ENCODE data around the gene ZNF630.
"Not testable (repeated sequence)": the region's sequence is repeated elsewhere in the genome, so short reads cannot be mapped to it uniquely, and the experiment has no call there.

ZNF630 gene

GRCh38 chrX:48030641-48031173 lies 40.7 kb downstream of the ZNF630 start:
- in situ Hi-C loops (cut with MboI; ENCODE audit: low sequenced_read_pairs) = loop anchor here (25.0 kb wide), 1 partner anchor 493 kb away; no protein-coding TSS in a partner anchor

- in situ Hi-C loops (cut with MboI; ENCODE audit: low sequenced_read_pairs) = loop anchor here (25.0 kb wide), 1 partner anchor 493 kb away; no protein-coding TSS in a partner anchor
Observed at GRCh38 chrX:48030237-48030636, 41.2 kb downstream of the ZNF630 start.

- in situ Hi-C loops (cut with MboI; ENCODE audit: low sequenced_read_pairs) = loop anchor here (10.0 to 25.0 kb wide), 2 partner anchors 193 to 491 kb away; partner anchors contain the start of gene ZNF81
Observed at GRCh38 chrX:48028091-48028490, 43.3 kb downstream of the ZNF630 start.

DNA sequence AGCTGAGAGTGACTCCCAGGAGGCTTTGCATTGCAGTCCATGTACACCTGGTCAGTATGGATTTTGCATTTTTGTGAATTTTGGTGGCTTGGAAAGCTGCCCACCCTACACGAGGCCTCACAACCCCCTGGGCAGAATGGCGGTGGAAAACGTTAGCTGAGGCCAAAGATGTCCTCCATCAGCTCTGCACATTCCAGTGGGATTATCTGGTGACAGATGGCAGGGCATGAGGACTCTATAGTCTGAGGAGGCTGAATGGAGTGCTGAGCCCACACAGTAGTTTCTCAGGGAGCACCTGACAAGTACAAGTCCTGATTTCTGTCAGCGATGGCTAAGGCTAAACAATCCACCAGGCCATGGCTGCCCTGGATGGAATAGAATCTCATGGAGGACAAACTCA lies 43.9 kb downstream of the ZNF630 start:
- in situ Hi-C loops (cut with MboI; ENCODE audit: low sequenced_read_pairs) = loop anchor here (10.0 to 25.0 kb wide), 2 partner anchors 193 to 490 kb away; partner anchors contain the start of gene ZNF81

GRCh38 chrX:48025561-48025960 lies 45.9 kb downstream of the ZNF630 start:
- in situ Hi-C loops (cut with MboI; ENCODE audit: low sequenced_read_pairs) = loop anchor here (10.0 to 25.0 kb wide), 2 partner anchors 191 to 488 kb away; partner anchors contain the start of gene ZNF81

- in situ Hi-C loops (cut with MboI; ENCODE audit: low sequenced_read_pairs) = loop anchor here (10.0 kb wide), 1 partner anchor 188 kb away; the partner anchor contains the start of gene ZNF81
Observed at GRCh38 chrX:48022738-48023137, 48.7 kb downstream of the ZNF630 start.

- in situ Hi-C loops (cut with MboI; ENCODE audit: low sequenced_read_pairs) = loop anchor here (10.0 kb wide), 1 partner anchor 187 kb away; the partner anchor contains the start of gene ZNF81
Observed at GRCh38 chrX:48022100-48022499, 49.3 kb downstream of the ZNF630 start.

- in situ Hi-C loops (cut with MboI; ENCODE audit: low sequenced_read_pairs) = loop anchor here (10.0 kb wide), 1 partner anchor 186 kb away; the partner anchor contains the start of gene ZNF81
Observed at GRCh38 chrX:48021026-48021900, 50.2 kb downstream of the ZNF630 start.

- in situ Hi-C loops (cut with MboI; ENCODE audit: low sequenced_read_pairs) = loop anchor here (10.0 kb wide), 1 partner anchor 186 kb away; the partner anchor contains the start of gene ZNF81
Observed at GRCh38 chrX:48020472-48020871, 51.0 kb downstream of the ZNF630 start.

GRCh38 chrX:48019892-48020291 lies 51.5 kb downstream of the ZNF630 start:
- in situ Hi-C loops (cut with MboI; ENCODE audit: low sequenced_read_pairs) = loop anchor here (10.0 kb wide), 1 partner anchor 185 kb away; the partner anchor contains the start of gene ZNF81

DNA sequence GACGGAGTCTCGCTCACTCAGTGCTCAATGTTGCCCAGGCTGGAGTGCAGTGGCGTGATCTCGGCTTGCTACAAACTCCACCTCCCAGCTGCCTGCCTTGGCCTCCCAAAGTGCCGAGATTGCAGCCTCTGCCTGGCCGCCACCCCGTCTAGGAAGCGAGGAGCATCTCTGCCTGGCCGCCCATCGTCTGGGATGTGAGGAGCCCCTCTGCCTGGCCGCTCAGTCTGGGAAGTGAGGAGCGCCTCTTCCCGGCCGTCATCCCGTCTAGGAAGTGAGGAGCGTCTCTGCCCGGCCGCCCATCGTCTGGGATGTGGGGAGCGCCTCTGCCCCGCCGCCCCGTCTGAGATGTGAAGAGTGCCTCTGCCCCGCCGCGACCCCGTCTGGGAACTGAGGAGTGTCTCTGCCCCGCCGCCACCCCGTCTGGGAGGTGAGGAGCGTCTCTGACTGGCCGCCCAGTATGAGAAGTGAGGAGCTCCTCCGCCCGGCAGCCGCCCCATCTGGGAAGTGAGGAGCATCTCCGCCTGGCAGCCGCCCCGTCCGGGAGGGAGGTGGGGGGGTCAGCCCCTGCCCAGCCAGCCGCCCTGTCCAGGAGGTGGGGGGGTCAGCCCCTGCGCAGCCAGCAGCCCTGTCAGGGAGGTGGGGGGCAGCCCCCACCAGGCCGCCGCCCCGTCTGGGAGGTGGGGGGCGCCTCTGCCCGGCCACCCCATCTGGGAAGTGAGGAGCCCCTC lies 54.7 kb downstream of the ZNF630 start:
- in situ Hi-C loops (cut with MboI; ENCODE audit: low sequenced_read_pairs) = not testable (repeated sequence)

DNA sequence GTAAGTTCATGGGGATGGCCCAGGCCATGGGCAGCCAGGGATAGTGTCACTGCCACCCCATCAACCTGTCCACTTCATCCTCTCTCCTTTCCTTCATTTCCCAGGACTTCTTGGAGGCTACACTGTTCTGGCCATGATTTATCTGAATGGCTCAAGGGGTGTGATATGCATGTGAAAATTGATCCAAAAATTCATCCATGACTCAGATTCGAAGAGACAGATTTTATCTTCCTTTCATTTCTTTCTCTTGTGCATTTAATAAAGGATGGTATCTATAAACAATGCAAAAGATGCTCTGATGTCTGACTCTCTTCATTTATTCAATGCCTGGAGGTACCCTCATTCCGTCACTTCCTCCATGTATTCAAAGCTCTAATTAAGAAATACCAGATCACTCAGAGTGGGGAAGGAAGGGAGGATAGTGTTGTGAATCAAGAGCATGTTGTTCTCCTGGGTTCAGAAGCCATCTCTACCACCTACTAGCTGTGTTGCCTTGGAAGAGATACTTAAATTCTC lies 61.9 kb downstream of the ZNF630 start:
- in situ Hi-C loops (cut with MboI; ENCODE audit: low sequenced_read_pairs) = not testable (repeated sequence)

Measured in HL-60/S4 (cell line).